A549 (cell line): ENCODE data around the gene MYBPHL. TPM values are rescaled to one million over a fixed set of nuclear protein-coding genes. Genes with fewer than 3 reads are reported as not detected.

Experiments
- ATAC-seq, 2 experiments: fragments of 200-7000 bp in 1 of 2; fragments of >200 bp in 1 of 2; cut with Nextera tagmentation in 1 of 2; cut with Tn5 transposase in 1 of 2; 3 replicates each; pipeline versions ENCODE4 v1.8.0 to v1.9.1; 2018 to 2020; ENCODE audit warnings: mild to moderate bottlenecking in 1 of 2, moderate library complexity in 1 of 2
- CTCF ChIA-PET: fragments of 300-600 bp; sonication (Branson Sonifier 250); formaldehyde crosslinking; extraction: SDS; loops from one replicate; lab custom pipeline; 2021; ENCODE audit warnings: antibody characterized with exemption, inconsistent platforms; lab: Yijun Ruan, JAX
- POLR2A ChIA-PET: fragments of 350-600 bp; formaldehyde crosslinking; extraction: SDS; loops from one replicate; lab custom pipeline; 2021; ENCODE audit warnings: antibody characterized with exemption, inconsistent platforms; lab: Yijun Ruan, JAX
- DNase-seq, 2 experiments: peaks; one replicate each; pipeline versions ENCODE4 v3.0.0 to v3.0.0-alpha.2; 2011 to 2016; ENCODE audit warnings: low read depth in 1 of 2, low spot score in 1 of 2
- FAIRE-seq: peaks from 2 replicates; lab custom pipeline; 2011; peaks lifted over from hg19 to GRCh38; lab: Jason Lieb, UNC
- H3K27ac ChIP-seq, 2 experiments: fragments of >200 bp; sonication (Bioruptor Twin); formaldehyde crosslinking; 3 replicates each; pipeline ENCODE4 v1.5.1; 2016 to 2017
- H3K4me1 ChIP-seq: fragments of >200 bp; sonication (Bioruptor Twin); formaldehyde crosslinking; 3 replicates; pipeline ENCODE4 v1.6.1; 2016
- H3K4me2 ChIP-seq: fragments of >200 bp; sonication (Bioruptor Twin); formaldehyde crosslinking; 3 replicates; pipeline ENCODE4 v1.6.1; 2016
- H3K4me3 ChIP-seq: fragments of >200 bp; sonication (Bioruptor Twin); formaldehyde crosslinking; 3 replicates; pipeline ENCODE4 v1.5.1; 2016
- H3K9me3 ChIP-seq: fragments of >200 bp; sonication (Bioruptor Twin); formaldehyde crosslinking; 3 replicates; pipeline ENCODE4 v1.6.1; 2016
- ATOH8 ChIP-seq: fragments of 250-450 bp; sonication (Bioruptor Pico); IDR thresholded peaks from 2 replicates; pipeline ENCODE4 v1.5.0; 2020; ENCODE audit warnings: low read depth, mild to moderate bottlenecking, moderate library complexity
- BCL3 ChIP-seq: fragments of >200 bp; sonication (Bioruptor Twin); formaldehyde crosslinking; IDR thresholded peaks from 3 replicates; pipeline ENCODE4 v1.6.1; 2016
- BHLHE40 ChIP-seq: IDR thresholded peaks from 2 replicates; pipeline ENCODE4 v1.6.1; 2012; ENCODE audit warnings: low read depth, low read length, inconsistent platforms
- CBX2 ChIP-seq: fragments of 200-600 bp; sonication (generic); IDR thresholded peaks from 2 replicates; pipeline ENCODE4 v1.6.1; 2016; ENCODE audit warnings: low read depth, mild to moderate bottlenecking, borderline replicate concordance
- CBX8 ChIP-seq: fragments of 200-600 bp; sonication (generic); IDR thresholded peaks from 2 replicates; pipeline ENCODE4 v1.6.1; 2016
- CEBPB ChIP-seq, 2 experiments: fragments of >200 bp in 1 of 2; sonication (Bioruptor Twin) in 1 of 2; formaldehyde crosslinking in 1 of 2; IDR thresholded peaks; 2 replicates each; pipeline ENCODE4 v1.6.1; 2012 to 2016
- CHD4 ChIP-seq: fragments of 200-600 bp; sonication (generic); IDR thresholded peaks from 2 replicates; pipeline ENCODE4 v1.6.1; 2016; ENCODE audit warnings: antibody characterized with exemption, mild to moderate bottlenecking, borderline replicate concordance
- EHMT2 ChIP-seq: fragments of 200-600 bp; sonication (generic); IDR thresholded peaks from 2 replicates; pipeline ENCODE4 v1.6.1; 2016; ENCODE audit warnings: antibody characterized with exemption, low read depth, mild to moderate bottlenecking, moderate library complexity
- EP300 ChIP-seq, 2 experiments: fragments of >200 bp; sonication (Bioruptor Twin); formaldehyde crosslinking; IDR thresholded peaks; 2 replicates in 1 of 2; 3 replicates in 1 of 2; pipeline ENCODE4 v1.6.1; 2016 to 2017
- FOXS1 ChIP-seq: fragments of 250-450 bp; sonication (Bioruptor Pico); IDR thresholded peaks from 2 replicates; pipeline ENCODE4 v1.5.0; 2020; ENCODE audit warnings: mild to moderate bottlenecking, moderate library complexity
- GATA3 ChIP-seq: IDR thresholded peaks from 2 replicates; pipeline ENCODE4 v1.6.1; 2012; ENCODE audit warnings: borderline replicate concordance
- HDAC2 ChIP-seq: fragments of 200-600 bp; sonication (generic); IDR thresholded peaks from 2 replicates; pipeline ENCODE4 v1.6.1; 2016
- HOXB13 ChIP-seq: fragments of 250-450 bp; sonication (Bioruptor Pico); IDR thresholded peaks from 2 replicates; pipeline ENCODE4 v1.5.0; 2020; ENCODE audit warnings: low read depth, mild to moderate bottlenecking, moderate library complexity
- HOXB5 ChIP-seq: fragments of 250-450 bp; sonication (Bioruptor Pico); IDR thresholded peaks from 2 replicates; pipeline ENCODE4 v1.5.0; 2020; ENCODE audit warnings: mild to moderate bottlenecking, moderate library complexity
- JUN ChIP-seq, 2 experiments: fragments of >200 bp; sonication (Bioruptor Twin); formaldehyde crosslinking; IDR thresholded peaks; 2 replicates in 1 of 2; 3 replicates in 1 of 2; pipeline ENCODE4 v1.6.1; 2016 to 2017
- MAFK ChIP-seq: fragments of 450-650 bp; IDR thresholded peaks from 2 replicates; pipeline ENCODE4 v1.6.1; 2014; ENCODE audit not compliant: partially characterized antibody
- MAX ChIP-seq: IDR thresholded peaks from 2 replicates; pipeline ENCODE4 v1.6.1; 2012
- MAZ ChIP-seq: fragments of 150-350 bp; IDR thresholded peaks from 2 replicates; pipeline ENCODE4 v1.6.1; 2014; ENCODE audit warnings: antibody characterized with exemption, low read depth, low read length, borderline replicate concordance
- NR3C1 ChIP-seq: fragments of >200 bp; sonication (Bioruptor Twin); formaldehyde crosslinking; IDR thresholded peaks from 3 replicates; pipeline ENCODE4 v1.6.1; 2017
- POLR2A ChIP-seq: IDR thresholded peaks from 2 replicates; pipeline ENCODE4 v1.6.1; 2012; ENCODE audit warnings: mild to moderate bottlenecking, low read length
- RCOR1 ChIP-seq: fragments of 150-350 bp; IDR thresholded peaks from 2 replicates; pipeline ENCODE4 v1.6.1; 2014; ENCODE audit warnings: antibody characterized with exemption, low read length, low read depth
- RFX5 ChIP-seq: fragments of 450-650 bp; IDR thresholded peaks from 2 replicates; pipeline ENCODE4 v1.7.1; 2014; ENCODE audit warnings: antibody characterized with exemption, mild to moderate bottlenecking, moderate library complexity
- SREBF2 ChIP-seq: fragments of 450-650 bp; IDR thresholded peaks from 2 replicates; pipeline ENCODE4 v1.6.1; 2014; ENCODE audit warnings: mild to moderate bottlenecking, moderate library complexity
- USF2 ChIP-seq: fragments of 450-650 bp; IDR thresholded peaks from 2 replicates; pipeline ENCODE4 v1.6.1; 2014; ENCODE audit warnings: antibody characterized with exemption
- ZNF302 ChIP-seq: fragments of 250-450 bp; sonication (Bioruptor Pico); IDR thresholded peaks from 2 replicates; pipeline ENCODE4 v1.9.0; 2021; ENCODE audit warnings: inconsistent platforms, mild to moderate bottlenecking, moderate library complexity
- ZSCAN20 ChIP-seq: fragments of 250-450 bp; sonication (Bioruptor Pico); IDR thresholded peaks from 2 replicates; pipeline ENCODE4 v1.8.0; 2022; ENCODE audit warnings: mild to moderate bottlenecking, moderate library complexity
- WGBS: methylation state at CpG from one replicate; pipeline ENCODE4 v1.1.6; 2017; ENCODE audit errors: missing lambda C conversion rate; 5-methylcytosine and 5-hydroxymethylcytosine counted together
- polyA plus RNA-seq, 4 experiments: library from polyadenylated mRNA; depleted of rRNA in 3 of 4; stranded (reverse); fragments of >200 nt; fragmentation: RNase III in 1 of 4; extraction: RNeasy Plus Mini Kit Qiagen cat#74134 plus additional on column Dnase treatment in 1 of 4; gene quantifications; 2 replicates in 3 of 4; 3 replicates in 1 of 4; pipeline ENCODE4 v1.2.3, GENCODE V29; 2011 to 2017

MYBPHL gene
- polyA plus RNA-seq, 2 of the 4 experiments (the other 2 are of a cell fraction) = not detected

GRCh38 chr1:109273570-109274288, 33.1 kb downstream of the MYBPHL start:
- POLR2A ChIA-PET = interaction anchor here (0.9 kb wide), 1 partner anchor 9 kb away, joined by 3 read pairs; the partner anchor contains the start of gene PSRC1
- FAIRE-seq (no peak), ATAC-seq (no peak), DNase-seq (no peak)
- peak overlapping the region; percentile 95 to 99 for H3K27ac ChIP-seq
- CTCF ChIA-PET = interaction anchor here (1.2 to 1.7 kb wide), 2 partner anchors 9 to 125 kb away, joined by 5 to 9 read pairs; partner anchors contain the start of gene SORT1
- no peaks in the 10 kb centered on the region for H3K9me3 ChIP-seq
- TF ChIP-seq MAZ (no peak), CBX8 (no peak), EHMT2 (no peak), EP300 (IDR thresholded peaks at IDR 0.05) (no peak), SREBF2 (no peak), CEBPB (IDR thresholded peaks at IDR 0.05) (no peak), MAFK (no peak), CBX2 (no peak), POLR2A (no peak), RFX5 (no peak)
- 95% methylated on average over 15 of the region's 30 CpGs for WGBS
- H3K4me3 ChIP-seq = no peak overlapping the region
- H3K4me1 ChIP-seq = peaks cover 53% of the 10 kb centered on the region
- peak overlapping the region; percentile 83 for H3K4me2 ChIP-seq

GRCh38 chr1:109272831-109273547, 33.8 kb downstream of the MYBPHL start:
- FAIRE-seq = no peak
- peak overlapping the region; percentile 95 to 99 for H3K27ac ChIP-seq
- ChIA-PET POLR2A (no interaction called here), CTCF (interaction anchor here (0.6 to 1.7 kb wide), 3 partner anchors 8 to 240 kb away, joined by 3 to 9 read pairs (median 5); partner anchors contain the start of gene SORT1)
- peak in 1 of 2 experiments; percentile 43 for DNase-seq
- TF ChIP-seq BCL3 (no peak), MAX (no peak), ATOH8 (CRISPR knock-in tag) (no peak), GATA3 (no peak), MAFK (no peak), USF2 (no peak), JUN (IDR thresholded peaks at IDR 0.05) (no peak), HOXB5 (no peak), CHD4 (no peak), RCOR1 (no peak), RFX5 (no peak), ZSCAN20 (no peak), ZNF302 (no peak), FOXS1 (CRISPR knock-in tag) (no peak), NR3C1 (no peak), HOXB13 (CRISPR knock-in tag) (no peak), BHLHE40 (no peak), HDAC2 (no peak)
- ATAC-seq = peak in 1 of 2 experiments; percentile 21; a peak in 3 of 6 replicates
- H3K4me2 ChIP-seq = peak overlapping the region; percentile 83
- H3K4me3 ChIP-seq = no peak overlapping the region
- H3K4me1 ChIP-seq = peaks cover 53% of the 10 kb centered on the region
- H3K9me3 ChIP-seq = no peaks in the 10 kb centered on the region
- 88% methylated on average over 4 of the region's 16 CpGs for WGBS
